Measurements from ENCODE around the gene MRPS35. TPM values are rescaled to one million over a fixed set of nuclear protein-coding genes. Genes with fewer than 3 reads are reported as not detected.

The MRPS35 gene
- polyA plus RNA-seq, 1 experiment, result 66.6 TPM

DNA sequence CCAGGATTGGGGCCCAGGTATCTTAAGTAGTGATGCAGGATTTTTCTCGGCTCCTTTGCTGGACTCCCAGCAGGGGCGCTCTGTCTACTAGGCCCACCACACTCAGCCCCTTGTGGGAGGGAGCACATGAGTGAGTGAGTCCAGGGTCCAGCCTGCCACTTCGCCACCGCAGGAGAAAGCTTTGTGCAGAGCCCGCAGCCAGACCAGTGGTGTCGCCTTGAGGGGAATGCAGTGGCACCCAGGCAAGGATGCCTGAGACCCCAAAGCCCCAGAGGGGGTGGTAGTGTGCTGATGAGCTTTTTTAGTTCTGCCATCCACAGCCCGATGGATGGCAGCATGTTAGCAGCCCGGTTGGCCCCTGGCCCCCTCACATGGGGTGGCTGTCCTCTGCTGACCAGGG is 5.4 kb upstream of the MRPS35 start:
- no peaks in the 10 kb centered on the region for H3K27me3 ChIP-seq (ENCODE audit: control insufficient read depth, insufficient read depth, low read length)
- POLR2A ChIA-PET, result no interaction called here
- TF ChIP-seq, protein P1, sequence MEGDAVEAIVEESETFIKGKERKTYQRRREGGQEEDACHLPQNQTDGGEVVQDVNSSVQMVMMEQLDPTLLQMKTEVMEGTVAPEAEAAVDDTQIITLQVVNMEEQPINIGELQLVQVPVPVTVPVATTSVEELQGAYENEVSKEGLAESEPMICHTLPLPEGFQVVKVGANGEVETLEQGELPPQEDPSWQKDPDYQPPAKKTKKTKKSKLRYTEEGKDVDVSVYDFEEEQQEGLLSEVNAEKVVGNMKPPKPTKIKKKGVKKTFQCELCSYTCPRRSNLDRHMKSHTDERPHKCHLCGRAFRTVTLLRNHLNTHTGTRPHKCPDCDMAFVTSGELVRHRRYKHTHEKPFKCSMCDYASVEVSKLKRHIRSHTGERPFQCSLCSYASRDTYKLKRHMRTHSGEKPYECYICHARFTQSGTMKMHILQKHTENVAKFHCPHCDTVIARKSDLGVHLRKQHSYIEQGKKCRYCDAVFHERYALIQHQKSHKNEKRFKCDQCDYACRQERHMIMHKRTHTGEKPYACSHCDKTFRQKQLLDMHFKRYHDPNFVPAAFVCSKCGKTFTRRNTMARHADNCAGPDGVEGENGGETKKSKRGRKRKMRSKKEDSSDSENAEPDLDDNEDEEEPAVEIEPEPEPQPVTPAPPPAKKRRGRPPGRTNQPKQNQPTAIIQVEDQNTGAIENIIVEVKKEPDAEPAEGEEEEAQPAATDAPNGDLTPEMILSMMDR (IDR thresholded peaks at IDR 0.05; ENCODE audit: low read depth, low read length), result no peak
- no peak overlapping the region for H3K4me3 ChIP-seq (ENCODE audit: low read depth, low read length)
- CTCF ChIA-PET, result no interaction called here
- no peaks in the 10 kb centered on the region for H3K9me3 ChIP-seq (ENCODE audit: control insufficient read depth, insufficient read depth, low read length)
- H3K27ac ChIP-seq (ENCODE audit: low read depth, low read length), result no peak overlapping the region
- DNase-seq (ENCODE audit: low read depth, low spot score), result no peak

DNA sequence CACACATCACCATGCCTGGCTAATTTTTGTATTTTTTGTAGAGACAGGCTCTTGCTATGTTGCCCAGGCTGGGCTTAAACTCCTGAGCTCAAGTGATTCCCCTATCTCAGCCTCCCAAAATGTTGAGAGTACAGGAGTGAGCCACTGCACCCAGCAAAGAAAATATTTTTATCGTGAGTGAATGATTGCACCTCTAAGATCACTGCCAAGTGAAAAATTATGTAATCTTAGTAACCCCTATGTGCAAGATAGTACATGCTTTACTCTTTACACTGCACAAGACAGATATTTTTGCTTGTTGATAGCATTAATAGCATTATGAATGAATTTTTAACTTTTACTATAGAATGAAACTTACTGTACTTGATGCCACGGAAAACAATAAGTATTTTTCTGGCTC is 3.4 kb upstream of the MRPS35 start:
- Histone ChIP-seq H3K4me3 (ENCODE audit: low read depth, low read length) (no peak overlapping the region), H3K27me3 (ENCODE audit: control insufficient read depth, insufficient read depth, low read length) (no peaks in the 10 kb centered on the region), H3K9me3 (ENCODE audit: control insufficient read depth, insufficient read depth, low read length) (no peaks in the 10 kb centered on the region; the same call in 1 of the 2 replicates), H3K27ac (ENCODE audit: low read depth, low read length) (no peak overlapping the region)
- TF ChIP-seq, protein P1 (IDR thresholded peaks at IDR 0.05; ENCODE audit: low read depth, low read length), result no peak
- ChIA-PET CTCF (interaction anchor here (1.0 kb wide), 1 partner anchor 273 kb away, joined by 4 read pairs; no protein-coding TSS in a partner anchor), POLR2A (no interaction called here)
- no peak for DNase-seq (ENCODE audit: low read depth, low spot score)

DNA sequence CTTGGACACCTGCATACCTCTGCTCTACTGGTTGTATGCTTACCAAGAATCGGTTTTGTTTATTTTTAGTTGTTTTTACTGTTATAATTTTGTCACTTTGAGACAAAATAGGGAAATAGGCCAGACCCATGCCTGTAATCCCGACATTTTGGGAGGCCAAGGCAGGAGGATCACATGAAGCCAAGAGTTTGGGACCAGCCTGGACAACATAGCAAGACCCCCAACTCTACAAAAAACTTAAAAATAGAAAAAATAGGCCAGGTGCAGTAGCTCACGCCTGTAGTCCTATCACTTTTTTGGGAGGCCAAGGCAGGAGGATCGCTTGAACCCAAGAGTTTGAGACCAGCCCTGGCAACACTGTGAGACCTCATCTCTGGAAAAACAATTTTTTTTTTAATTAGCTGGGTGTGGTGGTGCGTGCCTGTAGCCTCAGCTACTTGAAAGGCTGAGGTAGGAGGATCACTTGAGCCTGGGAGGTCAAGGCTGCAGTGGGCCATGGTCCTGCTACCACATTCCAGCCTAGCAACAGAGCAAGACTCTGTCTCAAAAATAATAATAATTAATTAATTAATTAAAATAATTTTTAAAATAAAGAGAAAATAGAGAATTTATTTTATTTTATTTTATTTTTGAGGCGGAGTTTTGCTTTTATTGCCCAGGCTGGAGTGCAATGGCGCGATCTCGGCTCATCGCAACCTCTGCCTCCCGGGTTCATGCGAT is 1.3 kb upstream of the MRPS35 start:
- POLR2A ChIA-PET, result interaction anchor here (1.0 kb wide), 1 partner anchor 276 kb away, joined by 3 read pairs; no protein-coding TSS in a partner anchor
- H3K27ac ChIP-seq (ENCODE audit: low read depth, low read length), result peak overlapping the region; percentile 84
- no peaks in the 10 kb centered on the region; the same call in 1 of the 2 replicates for H3K9me3 ChIP-seq (ENCODE audit: control insufficient read depth, insufficient read depth, low read length)
- H3K4me3 ChIP-seq (ENCODE audit: low read depth, low read length), result no peak overlapping the region
- no peaks in the 10 kb centered on the region for H3K27me3 ChIP-seq (ENCODE audit: control insufficient read depth, insufficient read depth, low read length)
- CTCF ChIA-PET, result interaction anchor here (2.1 kb wide), 1 partner anchor 13 kb away, joined by 6 read pairs; the partner anchor contains the start of gene REP15
- no peak for DNase-seq (ENCODE audit: low read depth, low spot score)
- TF ChIP-seq, protein P1 (IDR thresholded peaks at IDR 0.05; ENCODE audit: low read depth, low read length), result no peak

DNA sequence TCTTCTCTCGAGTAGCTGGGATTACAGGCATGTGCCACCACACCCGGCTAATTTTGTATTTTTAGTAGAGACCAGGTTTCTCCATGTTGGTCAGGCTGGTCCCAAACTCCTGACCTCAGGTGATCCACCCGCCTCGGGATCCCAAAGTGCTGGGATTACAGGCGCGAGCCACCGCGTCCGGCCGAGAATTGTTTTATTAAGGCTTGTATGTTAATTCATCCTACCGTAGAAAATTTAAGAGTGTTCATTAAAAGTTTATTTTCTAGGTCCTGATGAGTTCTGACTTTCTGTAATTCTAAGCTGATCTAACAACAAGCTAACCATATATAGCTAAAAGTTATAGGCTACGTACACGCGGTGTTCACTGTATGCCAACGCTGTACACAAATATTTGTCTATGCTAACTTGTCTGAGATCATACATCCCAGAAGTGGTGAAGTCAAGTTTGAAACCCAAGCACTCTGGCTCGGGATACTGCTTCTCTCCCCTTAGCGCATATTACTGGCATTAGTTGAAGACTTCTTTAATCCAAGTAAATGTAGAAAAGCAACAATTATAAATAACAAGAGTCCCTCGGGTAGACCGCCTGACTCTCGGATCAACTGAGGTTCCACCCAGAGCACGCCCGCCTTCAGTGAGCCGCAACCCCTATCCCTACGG is 570 bp upstream of the MRPS35 start:
- CTCF ChIA-PET, result interaction anchor here (2.1 kb wide), 1 partner anchor 14 kb away, joined by 6 read pairs; the partner anchor contains the start of gene REP15
- DNase-seq (ENCODE audit: low read depth, low spot score), result no peak
- Histone ChIP-seq H3K27me3 (ENCODE audit: control insufficient read depth, insufficient read depth, low read length) (no peaks in the 10 kb centered on the region), H3K9me3 (ENCODE audit: control insufficient read depth, insufficient read depth, low read length) (no peaks in the 10 kb centered on the region; the same call in 1 of the 2 replicates), H3K27ac (ENCODE audit: low read depth, low read length) (peak overlapping the region; percentile 84), H3K4me3 (ENCODE audit: low read depth, low read length) (peak overlapping the region; percentile 99)
- TF ChIP-seq, protein P1 (IDR thresholded peaks at IDR 0.05; ENCODE audit: low read depth, low read length), result no peak
- POLR2A ChIA-PET, result interaction anchor here (1.0 kb wide), 1 partner anchor 276 kb away, joined by 3 read pairs; no protein-coding TSS in a partner anchor

DNA sequence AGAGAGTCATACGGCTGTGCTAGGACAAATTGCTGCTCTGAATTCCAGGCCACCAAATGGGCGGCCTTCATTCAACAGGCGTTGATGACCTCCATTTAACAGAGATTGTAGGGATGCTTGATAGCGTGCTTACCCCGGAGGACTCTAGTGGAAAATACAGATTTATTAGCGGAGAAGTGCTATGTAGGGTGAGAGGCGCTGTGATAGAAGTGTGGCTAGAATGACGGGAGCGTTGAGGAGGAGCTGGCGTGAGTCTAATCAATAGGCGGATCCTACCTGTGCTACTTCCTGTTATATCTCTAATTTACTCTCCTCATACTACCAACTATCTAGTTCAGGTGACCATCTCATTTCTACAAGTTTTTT is 668 bp downstream of the MRPS35 start:
- H3K4me3 ChIP-seq (ENCODE audit: low read depth, low read length), result peak overlapping the region; percentile 99
- CTCF ChIA-PET, result no interaction called here
- TF ChIP-seq, protein P1 (IDR thresholded peaks at IDR 0.05; ENCODE audit: low read depth, low read length), result no peak
- H3K27me3 ChIP-seq (ENCODE audit: control insufficient read depth, insufficient read depth, low read length), result no peaks in the 10 kb centered on the region
- H3K9me3 ChIP-seq (ENCODE audit: control insufficient read depth, insufficient read depth, low read length), result no peaks in the 10 kb centered on the region; the same call in 1 of the 2 replicates
- POLR2A ChIA-PET, result interaction anchor here (0.6 kb wide), 1 partner anchor 1349 kb away, joined by 3 read pairs; no protein-coding TSS in a partner anchor
- no peak for DNase-seq (ENCODE audit: low read depth, low spot score)
- H3K27ac ChIP-seq (ENCODE audit: low read depth, low read length), result peak overlapping the region; percentile 84
